GM19467 (cell line): ENCODE data around the gene ERCC6.
A peak's percentile ranks its signal among the peaks of the same experiment; 100 is the strongest.

Experiments
- ATAC-seq: cut with Tn5 transposase; IDR thresholded peaks from one replicate; pipeline ENCODE4 v1.9.1; 2021; ENCODE audit warnings: mild to moderate bottlenecking, moderate library complexity; ENCODE audit not compliant: unreplicated experiment

The ERCC6 gene

DNA sequence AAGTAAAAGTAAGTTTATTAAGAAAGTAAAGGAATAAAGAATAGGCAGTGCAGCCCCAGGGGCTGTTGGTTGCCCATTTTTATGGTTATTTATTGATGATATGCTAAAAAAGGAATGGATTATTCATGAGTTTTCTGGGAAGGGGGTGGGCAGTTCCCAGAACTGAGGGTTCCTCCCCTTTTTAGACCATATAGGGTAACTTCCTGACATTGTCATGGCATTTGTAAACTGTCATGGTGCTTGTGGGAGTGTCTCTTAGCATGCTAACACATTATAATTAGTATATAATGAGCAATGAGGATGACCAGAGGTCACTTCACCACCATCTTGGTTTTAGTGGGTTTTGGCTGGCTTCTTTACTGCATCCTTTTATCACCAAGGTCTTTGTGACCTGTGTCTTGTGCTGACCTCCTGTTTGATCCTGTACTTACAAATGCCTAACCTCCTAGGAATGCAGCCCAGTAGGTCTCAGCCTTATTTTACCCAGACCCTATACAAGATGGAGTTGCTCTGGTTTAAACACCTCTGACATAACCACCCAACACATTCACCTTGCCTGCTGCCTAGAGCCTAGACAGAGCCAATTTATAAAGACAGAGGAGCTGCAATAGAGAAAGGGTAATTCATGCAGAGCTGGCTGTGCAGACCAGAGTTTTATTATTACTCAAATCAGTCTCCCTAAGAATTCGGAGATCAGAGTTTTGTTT is 10.9 kb upstream of the ERCC6 start:
- ATAC-seq, result no peak

DNA sequence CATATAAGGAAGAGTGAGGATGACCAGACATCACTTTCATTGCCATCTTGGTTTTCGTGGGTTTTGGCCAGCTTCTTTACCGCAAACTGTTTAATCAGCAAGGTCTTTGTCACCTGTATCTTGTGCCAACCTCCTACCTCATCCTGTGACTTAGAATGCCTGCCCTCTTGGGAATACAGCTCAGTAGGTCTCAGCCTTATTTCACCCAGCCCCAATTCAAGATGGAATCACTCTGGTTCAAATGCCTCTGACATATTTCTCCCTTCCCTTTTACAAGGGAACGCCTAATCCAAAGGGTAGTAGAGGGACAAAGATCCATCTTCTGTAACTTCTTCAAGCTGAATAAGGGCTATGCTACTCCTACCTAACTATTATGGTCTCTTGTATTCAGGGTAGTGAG is 4.7 kb upstream of the ERCC6 start:
- ATAC-seq, result no peak

DNA sequence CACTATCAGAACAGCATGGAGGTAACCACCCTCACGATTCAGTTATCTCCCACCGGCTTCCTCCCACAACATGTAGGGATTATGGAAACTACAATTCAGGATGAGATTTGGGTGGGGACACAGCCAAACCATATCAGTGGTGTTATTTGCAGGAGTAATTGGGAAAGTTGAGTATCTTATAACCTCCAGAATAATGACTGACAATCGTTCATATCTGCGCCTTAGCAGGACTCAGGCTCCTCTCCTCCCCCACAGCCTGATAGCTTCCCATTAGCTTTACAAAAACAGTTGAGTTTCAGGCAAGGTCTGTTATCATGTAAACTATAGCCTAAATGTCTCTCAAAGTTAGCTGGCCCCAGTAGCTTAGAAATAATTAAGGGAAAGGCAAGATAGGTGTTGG is 3.4 kb upstream of the ERCC6 start:
- ATAC-seq, result no peak

DNA sequence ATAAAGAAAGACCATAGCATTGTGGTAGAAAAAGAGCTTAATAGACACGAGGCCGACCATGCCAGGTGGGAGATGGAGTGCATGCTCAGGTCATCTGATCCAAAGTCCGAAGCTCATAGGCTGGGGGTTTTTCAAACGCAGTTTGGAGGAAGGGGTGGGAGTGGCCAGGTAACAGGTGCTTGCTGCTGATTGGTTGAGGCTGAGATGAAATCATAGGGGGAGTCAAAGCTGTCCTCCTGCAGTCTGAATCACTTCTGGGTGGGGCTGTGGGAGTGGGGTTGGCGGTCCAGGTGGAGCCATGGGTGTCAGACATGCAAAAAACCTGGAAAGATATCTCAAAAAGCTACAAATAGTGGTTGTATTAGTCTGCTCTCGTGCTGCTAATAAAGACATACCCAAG is 2.8 kb upstream of the ERCC6 start:
- ATAC-seq, result no peak

DNA sequence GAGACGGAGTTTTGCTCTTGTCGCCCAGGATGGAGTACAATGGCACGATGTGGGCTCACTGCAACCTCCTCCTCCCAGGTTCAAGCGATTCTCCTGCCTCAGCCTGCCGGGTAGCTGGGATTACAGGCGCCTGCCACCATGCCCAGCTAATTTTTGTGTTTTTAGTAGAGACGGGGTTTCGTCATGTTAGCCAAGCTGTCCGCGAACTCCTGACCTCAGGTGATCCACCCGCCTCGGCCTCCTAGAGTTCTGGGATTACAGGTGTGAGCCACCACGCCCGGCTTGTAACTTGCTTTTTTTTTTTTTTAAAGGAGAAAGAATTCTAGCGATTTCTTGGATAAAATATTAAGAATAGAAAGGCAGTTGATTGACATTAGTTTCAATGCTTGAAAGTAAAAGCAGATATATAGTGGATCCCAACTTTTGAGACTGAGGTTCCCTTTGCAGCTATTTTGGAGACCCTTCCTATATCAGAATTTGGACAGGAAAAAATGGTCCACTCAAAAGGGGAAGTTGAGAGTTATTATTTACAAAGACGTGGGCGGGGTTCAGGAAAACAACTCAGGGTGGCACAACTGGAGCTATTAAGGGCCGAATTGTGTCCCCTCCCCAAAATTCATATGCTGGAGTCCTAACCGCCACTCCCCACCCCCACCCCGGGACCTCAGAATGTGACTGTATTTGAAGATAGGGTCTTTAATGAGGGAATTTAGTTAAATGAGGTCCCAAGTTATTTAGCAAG is 1.3 kb upstream of the ERCC6 start:
- no peak for ATAC-seq

DNA sequence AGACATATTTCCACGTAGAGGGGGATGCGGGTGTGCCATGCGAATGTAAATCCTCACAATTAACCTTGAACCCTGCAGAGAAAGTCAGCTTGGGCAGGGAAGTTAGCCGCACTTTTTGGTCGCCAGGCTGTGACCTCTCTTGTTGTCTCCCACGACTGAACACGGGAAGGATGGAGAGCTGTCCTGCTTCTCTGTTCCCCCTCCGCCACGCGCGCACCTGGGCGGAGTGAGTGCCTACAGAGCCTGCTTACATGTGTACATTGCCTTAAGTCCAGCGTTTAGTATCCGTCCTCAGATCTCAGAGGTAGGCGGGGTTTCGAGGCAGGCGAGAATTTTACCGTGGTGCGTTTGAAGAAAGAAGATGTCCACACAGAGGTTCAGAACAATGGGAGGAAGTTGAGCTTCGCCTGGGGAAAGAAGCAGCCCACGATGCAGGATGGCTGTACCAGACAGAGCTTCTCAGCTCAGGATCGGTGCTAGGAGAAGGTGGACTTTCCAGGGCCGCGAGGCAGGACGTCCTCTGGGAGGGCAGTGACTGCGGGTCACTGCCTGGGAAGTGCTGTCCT is 482 bp upstream of the ERCC6 start:
- ATAC-seq, result peak; percentile 2

DNA sequence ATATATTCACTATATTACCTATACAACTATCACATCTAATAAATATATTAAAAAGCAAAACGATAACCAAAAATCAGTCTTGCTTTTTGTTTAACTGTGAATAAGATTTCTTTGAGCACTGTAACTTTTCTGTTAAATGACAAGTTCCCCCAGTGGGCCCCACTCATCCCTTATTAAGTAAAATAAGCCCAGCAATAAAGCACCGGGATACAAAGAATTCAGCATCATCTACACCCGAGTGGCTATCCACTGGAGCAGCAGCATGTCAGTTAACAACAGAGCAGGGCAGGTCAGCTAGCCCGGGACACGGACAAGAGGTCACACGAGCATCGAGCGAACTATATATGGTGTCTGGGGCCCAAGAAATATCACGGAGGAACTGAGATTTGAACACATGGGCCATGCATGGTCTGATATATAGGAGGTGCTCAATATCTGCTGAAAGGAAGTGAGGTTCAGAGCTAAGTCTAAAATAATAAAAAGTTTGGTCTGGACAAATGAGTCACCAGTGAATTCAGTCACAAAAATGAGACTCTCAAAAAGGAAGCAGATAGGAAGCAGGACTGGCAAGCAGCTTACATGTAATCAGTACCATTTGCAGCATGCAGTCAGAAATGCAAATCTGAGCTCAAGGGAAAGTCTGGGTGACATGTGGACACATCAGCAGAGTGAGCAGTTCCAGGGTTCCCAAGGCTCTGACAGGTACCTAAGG is 4.1 kb downstream of the ERCC6 start:
- ATAC-seq, result peak; percentile 44

DNA sequence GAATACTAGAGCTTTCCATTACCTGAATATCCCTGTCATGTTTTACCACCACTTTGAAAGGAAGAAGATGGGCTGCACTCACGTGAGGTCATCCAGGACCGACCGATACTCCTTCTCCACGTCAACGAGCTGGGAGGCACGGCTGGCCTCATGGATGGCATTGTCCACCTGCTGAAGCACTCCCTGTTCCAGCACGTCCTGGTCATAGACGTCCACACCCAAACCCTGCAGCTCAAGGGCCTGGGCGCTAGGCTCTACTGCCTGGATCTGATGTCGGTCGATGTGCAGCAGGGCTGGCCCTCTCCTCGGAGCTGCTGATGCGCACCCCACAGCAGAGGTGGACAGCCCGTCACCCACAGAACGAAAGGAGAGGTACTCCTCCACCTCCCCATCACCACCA is 6.5 kb downstream of the ERCC6 start:
- ATAC-seq, result no peak

DNA sequence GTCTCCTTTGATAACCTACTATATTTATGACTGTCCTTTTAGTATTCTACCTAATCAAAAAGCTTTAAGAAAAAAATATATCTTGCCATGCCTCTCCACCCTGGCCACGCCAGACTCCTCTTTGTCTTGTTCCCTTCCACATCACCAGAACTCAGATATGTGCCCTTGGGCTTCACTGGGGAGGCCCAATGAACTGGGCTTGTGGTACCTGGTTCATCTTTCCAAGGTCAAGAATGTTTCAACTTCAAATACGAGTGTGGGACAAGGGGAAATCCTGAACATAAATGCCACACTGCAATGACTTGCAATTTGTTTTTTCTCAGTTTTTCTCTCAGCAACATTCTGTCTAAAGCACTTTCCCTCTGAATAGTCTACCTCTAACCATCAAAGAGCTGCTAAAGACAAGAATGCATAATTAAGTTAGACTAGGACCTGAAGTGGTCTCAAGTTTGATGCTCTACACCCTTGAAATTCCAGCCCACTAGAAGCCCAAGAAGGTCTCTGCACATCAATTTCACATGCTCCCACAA is 9.9 kb downstream of the ERCC6 start:
- ATAC-seq, result no peak

DNA sequence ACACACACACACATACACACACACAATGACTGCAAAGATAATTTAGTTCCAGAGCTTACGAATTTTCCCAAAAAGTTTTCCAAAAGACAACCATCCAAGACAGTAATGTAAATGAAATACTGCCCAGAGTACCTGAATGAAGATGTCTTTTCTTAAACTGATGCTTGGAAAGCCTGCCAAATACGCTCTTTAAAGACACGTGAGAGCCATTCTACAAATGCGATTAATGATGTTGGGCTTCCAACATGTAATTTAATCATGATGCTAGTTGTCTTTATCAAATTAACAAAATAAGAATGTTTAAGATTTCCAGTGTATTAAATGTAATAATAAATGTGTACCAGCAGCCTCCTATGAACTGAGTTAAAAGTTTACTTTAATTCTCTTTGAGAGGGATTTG is 11.1 kb downstream of the ERCC6 start:
- no peak for ATAC-seq

DNA sequence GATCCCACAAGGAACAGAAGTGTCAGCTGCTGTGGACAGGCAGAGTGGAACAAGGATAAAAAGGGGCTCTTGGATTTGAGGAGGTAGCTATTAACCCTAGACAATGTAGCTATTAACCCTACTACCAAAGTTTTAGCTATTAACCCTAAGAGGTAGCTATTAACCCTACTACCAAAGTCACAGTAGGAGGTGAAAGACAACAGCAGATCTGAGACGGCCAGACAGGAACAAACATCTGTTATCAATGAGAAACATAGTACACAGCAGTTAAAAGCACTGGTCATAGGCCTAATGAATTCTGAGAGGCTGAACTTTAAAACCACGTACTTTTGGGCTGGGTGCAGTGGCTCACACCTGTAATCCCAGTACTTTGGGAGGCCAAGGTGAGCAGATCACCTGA is 11.9 kb downstream of the ERCC6 start:
- ATAC-seq, result no peak

DNA sequence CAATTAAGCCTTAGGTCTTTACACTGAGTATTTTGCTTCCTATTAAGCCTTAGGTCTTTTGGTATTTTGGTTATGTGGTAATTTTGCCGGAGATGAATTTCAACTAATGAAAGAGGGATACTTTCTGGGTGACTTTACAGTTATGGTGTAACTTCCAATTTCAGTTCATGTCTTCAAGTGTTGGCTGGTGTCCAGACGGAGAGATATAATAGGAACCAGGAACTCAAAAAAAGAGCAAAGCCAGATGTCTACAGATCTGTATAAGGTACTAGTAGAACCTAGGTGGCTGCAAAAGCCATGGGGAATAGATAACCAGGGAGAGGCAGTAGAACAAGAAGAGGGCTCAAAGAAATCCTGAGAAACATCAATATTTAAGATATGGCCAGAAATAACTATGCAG is 12.3 kb downstream of the ERCC6 start:
- no peak for ATAC-seq

DNA sequence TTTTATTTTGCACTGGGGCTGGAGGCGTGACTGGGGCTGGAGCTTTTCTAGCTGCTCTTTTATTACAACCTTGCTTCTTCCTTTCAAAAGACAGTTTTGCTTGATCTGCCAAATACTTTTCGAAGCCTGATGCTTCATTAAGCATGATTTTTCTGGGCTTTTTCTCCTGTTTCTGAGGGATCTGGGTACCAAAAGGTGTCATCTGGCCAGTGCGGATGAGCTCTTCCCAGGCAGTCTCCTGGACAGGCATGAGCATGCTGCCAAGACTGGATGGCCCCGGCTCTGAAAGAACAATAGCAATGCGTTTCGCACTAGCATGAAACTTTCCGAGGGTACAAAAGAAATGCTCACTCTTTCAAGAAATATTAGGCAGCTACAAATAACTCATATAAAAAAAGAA is 14.4 kb downstream of the ERCC6 start:
- no peak for ATAC-seq

DNA sequence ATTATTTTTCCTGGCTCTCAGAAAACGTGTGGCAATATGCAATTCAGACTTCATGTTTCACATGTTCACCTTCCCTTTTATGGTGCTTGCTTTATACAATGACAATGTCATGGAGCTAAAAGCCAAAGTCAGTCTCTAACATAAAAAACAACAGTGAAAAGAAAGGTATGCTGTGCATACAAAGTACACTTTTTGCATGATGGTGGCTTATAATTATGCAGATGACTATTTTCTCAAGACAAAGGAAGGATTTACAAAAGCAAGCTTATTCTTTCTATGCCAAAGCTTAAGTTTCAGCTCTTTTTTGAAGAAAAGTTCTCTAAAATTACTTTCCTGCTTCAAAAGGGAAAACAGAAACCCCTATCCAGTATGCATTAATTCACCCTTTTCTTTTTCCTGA is 15.6 kb downstream of the ERCC6 start:
- no peak for ATAC-seq

DNA sequence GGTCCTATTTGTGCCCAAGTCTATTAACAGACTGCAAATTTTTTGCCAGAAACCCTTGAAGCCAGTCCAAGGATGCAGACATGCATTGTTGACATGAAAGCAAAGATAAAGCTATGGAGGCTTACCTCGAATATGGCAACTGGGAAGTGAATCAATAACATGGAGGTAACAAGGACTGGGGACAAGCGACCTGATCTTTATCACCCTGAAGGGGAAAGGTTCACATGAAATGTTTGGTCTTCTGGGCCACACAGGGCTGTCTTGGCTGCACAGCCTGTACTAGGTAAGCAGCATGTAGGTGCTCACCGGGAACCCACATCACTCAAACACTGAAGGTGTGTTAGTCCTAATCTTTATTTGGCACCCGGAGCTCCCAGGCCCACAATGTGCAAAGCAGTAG is 17.9 kb downstream of the ERCC6 start:
- ATAC-seq, result no peak

DNA sequence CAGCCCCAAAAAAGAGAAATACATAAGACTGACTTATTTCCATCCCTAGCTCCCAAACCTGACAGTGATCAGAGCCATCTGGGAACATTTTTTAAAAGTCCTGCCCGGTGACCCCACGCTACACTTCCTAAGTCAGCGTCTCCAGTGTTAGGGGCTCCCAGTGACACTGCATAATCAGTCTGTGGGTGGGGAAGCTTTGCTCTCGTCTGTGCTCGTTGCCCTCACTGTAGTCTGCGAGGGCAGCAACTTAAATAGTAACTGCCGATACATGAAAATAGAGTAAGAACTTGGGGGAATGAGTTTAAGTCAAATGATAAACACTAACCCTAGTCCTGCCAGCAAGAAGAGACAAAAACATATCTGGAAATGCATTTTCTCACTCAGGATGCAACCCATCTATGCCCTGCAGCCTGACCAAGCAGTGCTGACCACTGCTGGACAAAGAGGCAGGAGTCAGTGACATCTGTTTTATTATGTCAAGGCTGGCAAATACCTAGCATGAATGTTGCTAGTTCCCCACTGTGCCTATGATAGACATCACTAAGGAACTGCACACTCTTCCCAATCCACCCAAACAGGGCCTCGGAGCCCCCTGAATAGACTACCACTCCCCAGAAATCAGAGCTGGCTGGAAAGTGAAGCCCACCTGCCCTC is 18.7 kb downstream of the ERCC6 start:
- ATAC-seq, result no peak

DNA sequence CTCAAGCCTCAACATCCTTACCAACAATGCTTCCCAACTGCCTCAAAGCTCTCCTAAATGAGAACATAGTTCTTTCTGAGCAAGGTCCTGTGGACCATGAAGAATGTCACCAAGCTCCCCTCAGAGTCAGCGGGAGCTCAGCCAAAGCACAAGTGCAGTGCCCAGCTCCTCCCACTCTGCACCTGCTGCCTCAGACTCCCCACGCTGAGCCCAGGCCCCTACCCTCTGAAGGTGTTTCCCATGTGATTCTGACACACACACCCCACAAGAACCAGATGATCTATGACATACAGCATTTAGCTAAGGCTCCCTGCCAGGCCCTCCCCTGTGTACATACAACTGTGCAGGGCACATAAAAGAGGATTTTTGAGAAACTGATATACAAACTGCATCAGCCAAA is 19.2 kb downstream of the ERCC6 start:
- ATAC-seq, result no peak

DNA sequence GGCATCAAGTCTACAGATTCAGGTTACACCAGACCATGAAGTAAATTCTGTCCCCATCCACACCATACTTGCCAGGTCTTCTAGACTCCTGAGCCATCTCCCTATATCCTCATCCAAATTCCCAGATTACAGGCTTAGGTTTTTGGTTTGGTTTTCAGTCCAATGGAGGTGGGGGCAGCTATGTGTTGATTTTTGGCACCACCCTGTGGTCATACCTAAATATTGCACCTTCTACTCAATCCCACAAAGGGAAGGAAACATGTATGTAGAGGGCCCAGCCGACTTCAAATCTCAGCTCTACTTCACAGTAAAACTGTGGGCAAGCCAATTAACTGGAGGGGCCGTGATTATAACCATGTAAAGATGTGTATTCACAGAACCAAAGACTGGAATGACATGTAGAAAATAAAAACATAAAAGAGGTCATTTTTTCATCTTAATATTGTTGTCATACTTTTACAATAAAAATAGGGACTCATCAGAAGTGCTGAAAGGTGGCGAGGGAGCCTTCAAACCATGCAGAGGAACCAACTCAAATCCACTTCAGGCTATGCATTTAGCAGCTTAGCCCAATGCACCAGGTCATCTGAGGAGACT is 19.8 kb downstream of the ERCC6 start:
- no peak for ATAC-seq

DNA sequence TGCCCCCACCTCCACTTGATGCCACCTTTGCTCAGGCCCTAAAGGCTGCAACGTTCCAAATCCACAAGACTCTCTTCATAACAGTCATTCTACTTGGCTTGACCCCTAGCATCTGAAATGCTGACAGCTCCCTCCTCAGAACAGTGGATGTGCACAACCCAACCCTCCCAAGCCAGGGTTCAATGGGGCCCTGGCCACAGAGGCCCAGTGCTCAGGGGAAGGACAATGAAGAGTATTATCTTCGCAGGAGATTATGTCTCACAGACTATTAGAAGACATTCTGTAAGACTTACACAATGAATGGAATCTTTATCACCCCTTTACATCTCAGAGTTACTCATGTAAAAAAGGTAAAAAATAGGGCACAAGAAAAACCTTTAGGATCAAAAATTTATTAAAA is 20.4 kb downstream of the ERCC6 start:
- ATAC-seq, result no peak

DNA sequence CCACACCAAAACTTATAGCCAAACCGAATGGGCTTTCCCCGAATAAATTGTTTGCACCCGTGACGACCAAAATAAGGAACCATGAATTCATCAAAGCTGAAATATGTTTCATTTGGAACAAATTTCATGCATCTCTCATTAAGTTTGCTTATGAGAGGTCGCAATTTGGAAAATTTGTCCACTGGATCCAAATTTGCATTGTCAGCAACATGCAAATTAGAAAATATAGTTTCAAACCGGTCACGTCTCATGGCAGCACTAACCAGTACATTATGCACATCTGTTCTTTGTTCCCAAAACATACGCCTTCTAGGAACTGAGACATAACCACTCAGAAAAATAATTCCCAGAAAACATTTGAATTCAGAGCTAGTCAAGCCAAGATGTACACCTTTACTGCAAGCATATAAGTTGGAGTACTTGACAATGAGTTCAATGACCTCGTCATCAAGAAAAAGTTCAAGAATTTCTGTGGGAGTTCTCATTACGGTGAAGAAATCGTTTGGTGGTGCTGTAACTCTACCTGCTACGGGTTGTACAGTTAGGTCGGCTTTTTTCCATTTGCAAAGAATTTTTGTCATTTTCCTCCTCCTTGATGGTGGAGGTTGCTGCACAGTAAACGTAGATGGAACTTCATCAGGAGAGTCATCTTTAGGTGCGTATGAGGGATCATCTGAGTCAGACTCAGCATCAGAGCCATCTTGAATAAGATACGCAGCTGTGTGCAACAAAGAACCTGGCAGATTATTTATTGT is 22.5 kb downstream of the ERCC6 start:
- ATAC-seq, result no peak
